ENCODE results near the gene MICAL2.

- no peak for TF ChIP-seq CTCF (IDR thresholded peaks at IDR 0.05)
- TF ChIP-seq POLR2A (IDR thresholded peaks at IDR 0.05): no peak
Measured at GRCh38 chr11:12102588-12103410, 7.6 kb upstream of the MICAL2 start.

All from thyroid gland (tissue), 4 donors.